ENCODE results near the gene SPNS2. TPM values are rescaled to one million over a fixed set of nuclear protein-coding genes. Genes with fewer than 3 reads are reported as not detected.
A peak's percentile ranks its signal among the peaks of the same experiment; 100 is the strongest.

SPNS2 gene
- polyA plus RNA-seq, 3 donors, result 0.23 to 0.33 TPM; not detected in 1

- no peak for DNase-seq
- Histone ChIP-seq H3K4me1 (ENCODE audit: control insufficient read depth in 1 of 2, insufficient read depth in 2 of 2, low read length in 2 of 2) (no peaks in the 10 kb centered on the region), H3K79me2 (ENCODE audit: insufficient read depth, low read length) (no peaks in the 10 kb centered on the region), H3K27ac (ENCODE audit: low read depth in 1 of 2, low read length in 2 of 2) (no peak overlapping the region), H3K27me3 (ENCODE audit: control insufficient read depth in 2 of 2, insufficient read depth in 2 of 2, low read length in 2 of 2) (no peaks in the 10 kb centered on the region), H3K4me3 (replicated peaks in 1 of 3; ENCODE audit: low read depth in 2 of 3, low read length in 3 of 3) (no peak overlapping the region), H3K36me3 (replicated peaks in 1 of 2; ENCODE audit: control insufficient read depth in 1 of 2, insufficient read depth in 2 of 2, low read length in 2 of 2) (peaks cover 78 to 90% of the 10 kb centered on the region in 2 donors), H3K4me2 (replicated peaks; ENCODE audit: extremely low read depth, low read length, poor library complexity, severe bottlenecking) (no peak overlapping the region), H3K9me3 (replicated peaks in 1 of 2; ENCODE audit: control insufficient read depth in 1 of 2, insufficient read depth in 1 of 2, low read length in 2 of 2) (no peaks in the 10 kb centered on the region), H4K20me1 (ENCODE audit: insufficient read depth, low read length) (no peaks in the 10 kb centered on the region), H3K9ac (ENCODE audit: insufficient read depth, low read length, poor library complexity, severe bottlenecking) (no peak overlapping the region), H2AFZ (ENCODE audit: insufficient read depth, low read depth, low read length, poor library complexity, severe bottlenecking) (no peak overlapping the region)
- H3K4me3 Mint-ChIP-seq, result no peak overlapping the region
- no peaks in the 10 kb centered on the region for H3K9me3 Mint-ChIP-seq
- TF ChIP-seq CTCF (IDR thresholded peaks at IDR 0.05), result no peak
- intact Hi-C loops (cut with micrococcal nuclease), result no loop called here
- H3K27me3 Mint-ChIP-seq (ENCODE audit: low read depth in 3 of 3), result peaks cover 0 to 6% (median 3%) of the 10 kb centered on the region in 3 donors
- no peak overlapping the region for H3K27ac Mint-ChIP-seq
- no peaks in the 10 kb centered on the region for H3K4me1 Mint-ChIP-seq
- H3K36me3 Mint-ChIP-seq, result peaks cover 52 to 95% of the 10 kb centered on the region in 2 donors
- 98% methylated on average over 8 of the region's 18 CpGs for WGBS (ENCODE audit: insufficient coverage)
These were observed 46.2 kb downstream of the SPNS2 start for GRCh38 chr17:4544951-4545216.

GRCh38 chr17:4545217-4545951, 46.7 kb downstream of the SPNS2 start:
- no peak for DNase-seq
- peak overlapping the region in 1 of 7 donors; percentile 23 for H3K27ac Mint-ChIP-seq

More at GRCh38 chr17:4545217-4545951, 46.7 kb downstream of the SPNS2 start:
- TF ChIP-seq CTCF (IDR thresholded peaks at IDR 0.05), result no peak
- no peak overlapping the region for H3K27ac ChIP-seq (ENCODE audit: low read depth in 1 of 2, low read length in 2 of 2)
- peaks cover 78 to 90% of the 10 kb centered on the region in 2 donors for H3K36me3 ChIP-seq (replicated peaks in 1 of 2; ENCODE audit: control insufficient read depth in 1 of 2, insufficient read depth in 2 of 2, low read length in 2 of 2)
- H2AFZ ChIP-seq (ENCODE audit: insufficient read depth, low read depth, low read length, poor library complexity, severe bottlenecking), result no peak overlapping the region
- H3K27me3 ChIP-seq (ENCODE audit: control insufficient read depth in 2 of 2, insufficient read depth in 2 of 2, low read length in 2 of 2), result no peaks in the 10 kb centered on the region
- H3K4me1 ChIP-seq (ENCODE audit: control insufficient read depth in 1 of 2, insufficient read depth in 2 of 2, low read length in 2 of 2), result no peaks in the 10 kb centered on the region
- H3K79me2 ChIP-seq (ENCODE audit: insufficient read depth, low read length), result no peaks in the 10 kb centered on the region
- intact Hi-C loops (cut with micrococcal nuclease), result no loop called here
- no peak overlapping the region for H3K4me3 ChIP-seq (replicated peaks in 1 of 3; ENCODE audit: low read depth in 2 of 3, low read length in 3 of 3)
- H3K4me2 ChIP-seq (replicated peaks; ENCODE audit: extremely low read depth, low read length, poor library complexity, severe bottlenecking), result no peak overlapping the region
- Mint-ChIP-seq H3K27me3 (ENCODE audit: low read depth in 3 of 3) (peaks cover 0 to 6% (median 3%) of the 10 kb centered on the region in 3 donors), H3K36me3 (peaks cover 56 to 95% of the 10 kb centered on the region in 2 donors), H3K4me1 (no peaks in the 10 kb centered on the region), H3K9me3 (no peaks in the 10 kb centered on the region), H3K4me3 (no peak overlapping the region)
- 93% methylated on average over 17 of the region's 32 CpGs for WGBS (ENCODE audit: insufficient coverage)
- H3K9me3 ChIP-seq (replicated peaks in 1 of 2; ENCODE audit: control insufficient read depth in 1 of 2, insufficient read depth in 1 of 2, low read length in 2 of 2), result no peaks in the 10 kb centered on the region
- H3K9ac ChIP-seq (ENCODE audit: insufficient read depth, low read length, poor library complexity, severe bottlenecking), result no peak overlapping the region
- H4K20me1 ChIP-seq (ENCODE audit: insufficient read depth, low read length), result no peaks in the 10 kb centered on the region
